Activated CD4-positive, alpha-beta T cell treated with anti-CD3 and anti-CD28 coated beads for 36 hours (primary cell): ENCODE measurements around the gene NFATC1. TPM values are rescaled to one million over a fixed set of nuclear protein-coding genes. Genes with fewer than 3 reads are reported as not detected.

Source experiments
- ATAC-seq: fragments of 200-7000 bp; cut with Tn5 transposase; one replicate; pipeline ENCODE4 v1.10.0; 2021; ENCODE audit warnings: mild to moderate bottlenecking, moderate library complexity
- CTCF ChIA-PET: fragments of 350-600 bp; sonication (Branson Sonifier 250); formaldehyde crosslinking; loops from one replicate; lab custom pipeline; 2021; ENCODE audit warnings: antibody characterized with exemption; lab: Charles Lee
- POLR2A ChIA-PET: fragments of 350-600 bp; sonication (Branson Sonifier 250); formaldehyde crosslinking; loops from one replicate; lab custom pipeline; 2021; ENCODE audit warnings: antibody characterized with exemption, inconsistent platforms; lab: Charles Lee
- DNase-seq: peaks from one replicate; pipeline ENCODE4 v3.0.0-alpha.2; 2020
- H3K27ac Mint-ChIP-seq: one replicate; pipeline ENCODE4 v1.8.0; 2021; ENCODE audit warnings: mixed read lengths
- H3K27me3 Mint-ChIP-seq: one replicate; pipeline ENCODE4 v1.8.0; 2021; ENCODE audit warnings: mixed read lengths
- H3K36me3 Mint-ChIP-seq: one replicate; pipeline ENCODE4 v1.8.0; 2021; ENCODE audit warnings: low read depth, mixed read lengths
- H3K4me1 Mint-ChIP-seq: one replicate; pipeline ENCODE4 v1.8.0; 2021; ENCODE audit warnings: mixed read lengths
- H3K4me3 Mint-ChIP-seq: one replicate; pipeline ENCODE4 v1.8.0; 2021; ENCODE audit warnings: mild to moderate bottlenecking, moderate library complexity, mixed read lengths
- H3K9me3 Mint-ChIP-seq: one replicate; pipeline ENCODE4 v1.8.0; 2021; ENCODE audit warnings: low read depth, mixed read lengths
- intact Hi-C, 2 experiments: fragments of 100-400 bp; cut with DNase I in 1 of 2; cut with micrococcal nuclease in 1 of 2; formaldehyde crosslinking; loops; one replicate each; pipeline versions ENCODE4 v1.14.2 to v1.15.1; 2022 to 2024; cut with DNase I, micrococcal nuclease
- total RNA-seq, 2 experiments: library from RNA; stranded (reverse); gene quantifications; one replicate each; pipeline ENCODE4 v1.2.3, GENCODE V29; 2021

NFATC1 gene
- total RNA-seq, 2 experiments from 2014 or later: 96.0 to 104 TPM

- no peak overlapping the region for H3K27ac Mint-ChIP-seq
- H3K4me3 Mint-ChIP-seq: no peak overlapping the region
- H3K36me3 Mint-ChIP-seq: no peaks in the 10 kb centered on the region
- ATAC-seq (no peak), DNase-seq (no peak)
- intact Hi-C loops: no loop called here
- CTCF ChIA-PET: interaction anchor here (1.8 kb wide), 1 partner anchor 11 kb away, joined by 6 read pairs; no protein-coding TSS in a partner anchor
- POLR2A ChIA-PET: interaction anchor here (0.5 kb wide), 1 partner anchor 274 kb away, joined by 5 read pairs; no protein-coding TSS in a partner anchor
- no peaks in the 10 kb centered on the region for H3K9me3 Mint-ChIP-seq
- H3K4me1 Mint-ChIP-seq: no peaks in the 10 kb centered on the region
- no peaks in the 10 kb centered on the region for H3K27me3 Mint-ChIP-seq
Measured at GRCh38 chr18:79540904-79541282, 145.2 kb downstream of the NFATC1 start.

DNA sequence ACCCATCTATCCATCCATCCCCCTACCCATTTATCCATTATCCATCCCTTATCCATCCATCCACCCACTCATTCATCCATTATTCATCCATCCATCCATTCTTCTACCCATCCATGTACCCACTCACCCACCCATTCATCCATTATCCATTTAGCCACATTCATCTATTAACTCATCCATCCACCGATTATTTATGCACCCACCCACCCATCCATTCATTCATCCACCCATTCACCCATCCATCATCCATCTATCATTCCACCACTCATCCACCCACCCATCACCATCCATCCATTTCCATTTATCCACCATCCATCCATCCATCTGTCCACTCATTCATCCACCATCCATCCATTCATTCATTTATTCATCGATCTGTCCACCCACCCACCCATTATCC lies 146.5 kb downstream of the NFATC1 start:
- DNase-seq (no peak), ATAC-seq (no peak)
- no peaks in the 10 kb centered on the region for H3K27me3 Mint-ChIP-seq
- no peak overlapping the region for H3K4me3 Mint-ChIP-seq
- no peak overlapping the region for H3K27ac Mint-ChIP-seq
- CTCF ChIA-PET: no interaction called here
- intact Hi-C loops: no loop called here
- no peaks in the 10 kb centered on the region for H3K9me3 Mint-ChIP-seq
- POLR2A ChIA-PET: no interaction called here
- no peaks in the 10 kb centered on the region for H3K36me3 Mint-ChIP-seq
- H3K4me1 Mint-ChIP-seq: no peaks in the 10 kb centered on the region

GRCh38 chr18:79542876-79543750 lies 147.4 kb downstream of the NFATC1 start:
- no peaks in the 10 kb centered on the region for H3K4me1 Mint-ChIP-seq
- no peak overlapping the region for H3K27ac Mint-ChIP-seq
- intact Hi-C loops: no loop called here
- H3K4me3 Mint-ChIP-seq: no peak overlapping the region
- H3K9me3 Mint-ChIP-seq: no peaks in the 10 kb centered on the region
- ATAC-seq: no peak
- CTCF ChIA-PET: no interaction called here
- no peaks in the 10 kb centered on the region for H3K36me3 Mint-ChIP-seq
- DNase-seq: no peak
- no peaks in the 10 kb centered on the region for H3K27me3 Mint-ChIP-seq
- POLR2A ChIA-PET: no interaction called here

GRCh38 chr18:79543861-79544385 lies 148.2 kb downstream of the NFATC1 start:
- no peaks in the 10 kb centered on the region for H3K4me1 Mint-ChIP-seq
- H3K9me3 Mint-ChIP-seq: no peaks in the 10 kb centered on the region
- intact Hi-C loops: no loop called here
- no peak overlapping the region for H3K4me3 Mint-ChIP-seq
- no peak for ATAC-seq
- H3K27me3 Mint-ChIP-seq: no peaks in the 10 kb centered on the region
- DNase-seq: no peak
- no peaks in the 10 kb centered on the region for H3K36me3 Mint-ChIP-seq
- H3K27ac Mint-ChIP-seq: no peak overlapping the region
- POLR2A ChIA-PET: no interaction called here
- CTCF ChIA-PET: no interaction called here

GRCh38 chr18:79544386-79544963 lies 148.7 kb downstream of the NFATC1 start:
- no peak for ATAC-seq
- H3K27me3 Mint-ChIP-seq: no peaks in the 10 kb centered on the region
- H3K36me3 Mint-ChIP-seq: no peaks in the 10 kb centered on the region
- H3K9me3 Mint-ChIP-seq: no peaks in the 10 kb centered on the region
- H3K4me3 Mint-ChIP-seq: no peak overlapping the region
- intact Hi-C loops: no loop called here
- H3K4me1 Mint-ChIP-seq: no peaks in the 10 kb centered on the region
- CTCF ChIA-PET: interaction anchor here (0.5 kb wide), 1 partner anchor 213 kb away, joined by 3 read pairs; no protein-coding TSS in a partner anchor
- POLR2A ChIA-PET: no interaction called here
- DNase-seq: no peak
- no peak overlapping the region for H3K27ac Mint-ChIP-seq

DNA sequence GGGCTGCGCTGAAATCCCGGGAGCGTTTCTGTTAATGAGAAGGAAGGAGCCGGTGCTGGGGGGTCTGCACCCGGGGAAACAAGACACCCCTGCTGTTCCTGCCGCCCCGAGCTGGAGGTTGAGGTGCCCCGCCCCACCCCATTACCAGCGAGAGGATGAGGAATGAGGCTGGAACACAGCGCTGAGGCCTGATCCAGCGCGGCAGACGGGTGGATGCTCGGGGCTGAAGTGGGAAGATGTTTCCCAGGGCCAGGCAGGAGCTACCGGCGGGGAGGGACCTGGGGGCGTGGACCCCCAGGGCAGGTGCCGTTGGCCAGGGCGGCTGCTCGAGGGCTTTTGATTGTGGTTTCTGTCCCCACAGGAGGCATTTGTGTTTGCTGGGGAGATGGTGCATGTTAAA lies 149.5 kb downstream of the NFATC1 start:
- no peak overlapping the region for H3K27ac Mint-ChIP-seq
- no peak for DNase-seq
- ChIA-PET POLR2A (no interaction called here), CTCF (no interaction called here)
- no peaks in the 10 kb centered on the region for H3K4me1 Mint-ChIP-seq
- H3K27me3 Mint-ChIP-seq: no peaks in the 10 kb centered on the region
- no peaks in the 10 kb centered on the region for H3K36me3 Mint-ChIP-seq
- H3K4me3 Mint-ChIP-seq: no peak overlapping the region
- H3K9me3 Mint-ChIP-seq: no peaks in the 10 kb centered on the region
- ATAC-seq: no peak
- intact Hi-C loops: no loop called here

DNA sequence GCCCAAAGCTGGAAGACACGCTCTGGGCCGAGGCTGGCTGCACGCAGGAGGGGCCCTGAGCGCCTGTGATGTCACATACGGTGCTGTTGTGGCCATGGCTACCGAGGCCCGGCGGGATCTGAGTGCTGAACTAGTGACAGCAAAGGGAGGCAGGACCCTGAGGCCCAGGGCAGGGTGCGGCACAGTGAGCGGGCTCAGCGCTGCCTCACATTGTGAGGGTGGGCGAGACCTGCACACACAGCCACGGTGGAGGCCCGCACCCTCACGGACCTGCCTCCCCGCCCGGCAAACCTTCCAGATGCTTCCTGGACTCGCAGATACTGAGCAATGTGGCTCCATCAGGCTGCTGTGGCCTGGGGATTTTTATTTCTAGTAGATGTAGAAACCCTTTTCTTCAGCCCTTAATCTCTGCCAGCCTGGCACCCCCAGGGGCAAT lies 150.0 kb downstream of the NFATC1 start:
- no peak for ATAC-seq
- no peaks in the 10 kb centered on the region for H3K27me3 Mint-ChIP-seq
- no peaks in the 10 kb centered on the region for H3K4me1 Mint-ChIP-seq
- no peaks in the 10 kb centered on the region for H3K36me3 Mint-ChIP-seq
- no peaks in the 10 kb centered on the region for H3K9me3 Mint-ChIP-seq
- intact Hi-C loops: no loop called here
- no peak for DNase-seq
- H3K27ac Mint-ChIP-seq: no peak overlapping the region
- ChIA-PET CTCF (no interaction called here), POLR2A (no interaction called here)
- no peak overlapping the region for H3K4me3 Mint-ChIP-seq

GRCh38 chr18:79546781-79547272 lies 151.1 kb downstream of the NFATC1 start:
- Mint-ChIP-seq H3K27ac (no peak overlapping the region), H3K4me3 (no peak overlapping the region), H3K27me3 (no peaks in the 10 kb centered on the region), H3K4me1 (no peaks in the 10 kb centered on the region), H3K9me3 (no peaks in the 10 kb centered on the region), H3K36me3 (no peaks in the 10 kb centered on the region)
- ChIA-PET POLR2A (no interaction called here), CTCF (no interaction called here)
- intact Hi-C loops: no loop called here
- ATAC-seq (no peak), DNase-seq (no peak)

- ATAC-seq (no peak), DNase-seq (no peak)
- POLR2A ChIA-PET: no interaction called here
- CTCF ChIA-PET: no interaction called here
- Mint-ChIP-seq H3K4me3 (no peak overlapping the region), H3K4me1 (no peaks in the 10 kb centered on the region), H3K27me3 (no peaks in the 10 kb centered on the region), H3K27ac (no peak overlapping the region), H3K9me3 (no peaks in the 10 kb centered on the region), H3K36me3 (no peaks in the 10 kb centered on the region)
- intact Hi-C loops: no loop called here
Measured at GRCh38 chr18:79547413-79548076, 151.8 kb downstream of the NFATC1 start.

DNA sequence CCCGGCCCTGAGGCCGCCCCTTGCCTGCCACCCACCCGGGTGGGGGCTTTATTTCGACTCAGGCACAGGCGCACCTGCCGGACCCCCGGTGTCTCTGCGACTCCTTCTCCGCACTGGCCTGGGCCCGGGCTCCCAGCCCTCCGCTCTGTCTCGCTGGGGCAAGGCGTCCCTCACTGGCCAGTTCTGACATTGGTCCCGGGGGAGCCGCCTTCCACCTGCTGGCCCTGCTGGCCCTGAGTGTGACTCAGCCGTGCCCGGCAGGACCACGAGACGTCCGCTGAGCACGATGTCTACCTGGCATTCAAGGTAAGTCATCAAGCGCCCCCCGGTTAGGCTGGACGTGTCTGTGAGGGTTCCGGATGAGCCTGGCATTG lies 152.3 kb downstream of the NFATC1 start:
- ATAC-seq (no peak), DNase-seq (no peak)
- intact Hi-C loops: no loop called here

GRCh38 chr18:79548621-79548985 lies 152.9 kb downstream of the NFATC1 start:
- POLR2A ChIA-PET: no interaction called here
- H3K27ac Mint-ChIP-seq: no peak overlapping the region

More for the DNA sequence above, 152.3 kb downstream of the NFATC1 start:
- ChIA-PET POLR2A (no interaction called here), CTCF (no interaction called here)
- H3K27me3 Mint-ChIP-seq: no peaks in the 10 kb centered on the region
- H3K9me3 Mint-ChIP-seq: no peaks in the 10 kb centered on the region
- H3K4me1 Mint-ChIP-seq: no peaks in the 10 kb centered on the region
- H3K27ac Mint-ChIP-seq: no peak overlapping the region
- H3K4me3 Mint-ChIP-seq: no peak overlapping the region
- no peaks in the 10 kb centered on the region for H3K36me3 Mint-ChIP-seq

More at GRCh38 chr18:79548621-79548985, 152.9 kb downstream of the NFATC1 start:
- CTCF ChIA-PET: interaction anchor here (0.6 kb wide), 1 partner anchor 11 kb away, joined by 3 read pairs; no protein-coding TSS in a partner anchor
- H3K36me3 Mint-ChIP-seq: no peaks in the 10 kb centered on the region
- ATAC-seq (no peak), DNase-seq (no peak)
- no peaks in the 10 kb centered on the region for H3K4me1 Mint-ChIP-seq
- H3K9me3 Mint-ChIP-seq: no peaks in the 10 kb centered on the region
- H3K27me3 Mint-ChIP-seq: no peaks in the 10 kb centered on the region
- no peak overlapping the region for H3K4me3 Mint-ChIP-seq
- intact Hi-C loops: no loop called here
